KMS-11 (cell line): ENCODE data around the gene CASQ2.
A peak's percentile ranks its signal among the peaks of the same experiment; 100 is the strongest.

Source experiments
- H2AFZ ChIP-seq: fragments of 200-600 bp; sonication (generic); 2 replicates; pipeline ENCODE4 v1.6.1; 2016; ENCODE audit warnings: antibody characterized with exemption, mixed run types, low read depth
- H3K27ac ChIP-seq: fragments of 200-600 bp; sonication (generic); 2 replicates; pipeline ENCODE4 v1.6.1; 2016; ENCODE audit warnings: mild to moderate bottlenecking, mixed run types
- H3K27me3 ChIP-seq: fragments of 200-600 bp; sonication (generic); 2 replicates; pipeline ENCODE4 v1.6.1; 2017; ENCODE audit warnings: mild to moderate bottlenecking, low read depth, mixed run types, moderate library complexity; ENCODE audit not compliant: insufficient read depth
- H3K36me3 ChIP-seq: fragments of 200-600 bp; sonication (generic); 2 replicates; pipeline ENCODE4 v1.6.1; 2017; ENCODE audit warnings: mild to moderate bottlenecking, mixed run types; ENCODE audit not compliant: insufficient read depth
- H3K4me1 ChIP-seq: fragments of 200-600 bp; sonication (generic); 2 replicates; pipeline ENCODE4 v1.6.1; 2016; ENCODE audit warnings: mild to moderate bottlenecking, low read depth, mixed run types; ENCODE audit not compliant: poor library complexity, severe bottlenecking
- H3K4me2 ChIP-seq: fragments of 200-600 bp; sonication (generic); 2 replicates; pipeline ENCODE4 v1.7.0; 2016; ENCODE audit warnings: mild to moderate bottlenecking, mixed run types
- H3K4me3 ChIP-seq: fragments of 200-600 bp; sonication (generic); IDR thresholded peaks from 2 replicates; pipeline ENCODE4 v1.6.1; 2017; ENCODE audit warnings: low read depth, low read length, mixed read lengths; ENCODE audit not compliant: insufficient read depth
- H3K79me2 ChIP-seq: fragments of 200-600 bp; sonication (generic); 2 replicates; pipeline ENCODE4 v1.6.1; 2016; ENCODE audit warnings: low read depth, mixed run types; ENCODE audit not compliant: insufficient read depth
- H3K9ac ChIP-seq: fragments of 200-600 bp; sonication (generic); 2 replicates; pipeline ENCODE4 v1.6.1; 2016; ENCODE audit warnings: mild to moderate bottlenecking, mixed run types
- H4K20me1 ChIP-seq: fragments of 200-600 bp; sonication (generic); 2 replicates; pipeline ENCODE4 v1.6.1; 2016; ENCODE audit warnings: mild to moderate bottlenecking, mixed run types; ENCODE audit not compliant: insufficient read depth
- CTCF ChIP-seq: fragments of 200-600 bp; sonication (generic); conservative IDR thresholded peaks from 2 replicates; pipeline ENCODE4 v1.6.1; 2017; ENCODE audit warnings: low read depth, mild to moderate bottlenecking, antibody characterized with exemption, low read length, moderate library complexity, mixed read lengths

Gene CASQ2

GRCh38 chr1:115712911-115713609 lies 55.5 kb downstream of the CASQ2 start:
- no peak overlapping the region for H3K4me3 ChIP-seq
- no peaks in the 10 kb centered on the region for H3K27me3 ChIP-seq
- no peaks in the 10 kb centered on the region for H4K20me1 ChIP-seq
- no peak overlapping the region for H3K4me2 ChIP-seq
- H3K79me2 ChIP-seq: no peaks in the 10 kb centered on the region
- H3K27ac ChIP-seq: no peak overlapping the region
- no peaks in the 10 kb centered on the region for H3K36me3 ChIP-seq
- TF ChIP-seq CTCF: no peak
- H3K9ac ChIP-seq: no peak overlapping the region
- H2AFZ ChIP-seq: no peak overlapping the region
- no peaks in the 10 kb centered on the region for H3K4me1 ChIP-seq

DNA sequence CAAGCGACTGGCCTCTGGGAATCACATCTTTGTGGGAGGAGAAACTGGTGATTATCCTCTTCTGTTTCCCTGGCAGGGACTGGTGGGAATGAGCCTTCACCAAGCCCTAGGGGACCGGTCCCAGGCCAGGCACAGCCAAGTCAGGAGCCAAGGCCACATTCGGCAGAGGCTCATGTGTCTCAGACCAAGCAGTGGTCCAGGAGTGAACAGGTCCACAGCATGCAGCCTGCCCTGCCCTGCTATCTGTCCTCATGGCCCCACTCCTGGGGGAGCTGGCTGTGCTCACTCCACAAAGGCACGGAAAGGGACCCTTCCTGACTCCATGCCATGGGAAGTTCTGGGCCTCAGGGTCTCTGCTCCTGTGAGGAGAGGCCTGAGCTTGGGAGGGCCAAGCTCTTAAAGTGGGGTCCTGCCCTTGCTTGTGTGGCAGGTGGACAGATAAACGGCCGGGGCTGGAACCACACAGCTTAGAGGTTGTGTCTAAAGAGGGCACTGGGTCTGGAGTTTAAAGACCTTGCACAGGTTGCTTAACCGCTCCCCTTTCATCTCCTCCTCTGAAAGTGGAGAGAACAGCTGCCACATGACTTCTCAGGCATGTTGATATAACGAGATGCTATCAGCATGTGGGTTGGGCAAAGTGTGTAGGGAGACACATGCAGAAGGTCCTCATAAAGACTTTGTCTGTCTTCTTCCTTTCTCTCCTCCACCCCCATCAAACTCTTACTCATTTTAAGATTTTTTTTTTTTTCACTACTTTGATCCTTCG lies 57.5 kb downstream of the CASQ2 start:
- Histone ChIP-seq H3K4me1 (no peaks in the 10 kb centered on the region), H2AFZ (no peak overlapping the region), H3K4me3 (no peak overlapping the region), H3K27me3 (no peaks in the 10 kb centered on the region), H4K20me1 (no peaks in the 10 kb centered on the region), H3K4me2 (no peak overlapping the region), H3K36me3 (no peaks in the 10 kb centered on the region), H3K9ac (no peak overlapping the region), H3K27ac (no peak overlapping the region), H3K79me2 (no peaks in the 10 kb centered on the region)
- no peak for TF ChIP-seq CTCF

DNA sequence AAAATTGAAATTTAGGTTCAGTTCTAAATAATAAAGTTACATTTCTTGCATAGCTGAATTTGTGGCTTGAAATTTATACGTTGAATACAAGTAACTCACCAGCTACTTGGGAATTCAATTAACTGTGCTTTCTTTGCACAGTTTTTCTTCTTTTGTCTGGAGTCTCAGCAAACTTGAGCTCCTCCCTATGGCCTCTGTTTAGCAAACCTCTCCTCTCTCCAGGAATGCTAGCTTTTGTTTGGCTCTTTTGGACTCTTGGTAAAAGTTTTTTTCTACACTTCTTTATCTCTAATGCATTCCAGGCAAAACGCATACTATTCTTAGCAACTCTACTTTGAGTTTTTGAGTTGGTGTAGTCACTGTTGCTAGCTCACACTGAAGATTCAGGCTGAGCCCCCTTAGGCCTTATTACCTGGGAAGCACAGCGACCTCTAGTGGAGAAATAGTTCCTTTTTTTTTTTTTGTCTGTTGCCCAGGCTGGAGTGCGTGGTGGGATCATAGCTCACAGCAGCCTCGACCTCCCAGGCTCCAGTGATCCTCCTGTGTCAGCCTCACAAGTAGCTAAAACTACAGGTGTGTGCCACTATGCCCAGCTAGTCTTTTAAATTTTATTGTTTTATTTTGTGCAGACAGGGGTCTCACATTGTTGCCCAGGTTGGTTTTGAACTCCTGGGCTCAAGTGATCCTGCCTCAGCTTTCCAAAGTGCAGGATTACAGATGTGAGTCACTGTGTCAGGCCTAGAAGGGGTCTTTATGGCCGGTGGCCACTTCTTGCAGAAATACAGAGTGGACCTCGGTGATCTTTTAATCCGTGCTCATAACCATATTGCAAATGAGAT lies 61.7 kb downstream of the CASQ2 start:
- H2AFZ ChIP-seq: no peak overlapping the region
- no peak overlapping the region for H3K27ac ChIP-seq
- H3K4me1 ChIP-seq: no peaks in the 10 kb centered on the region
- no peak overlapping the region for H3K4me2 ChIP-seq
- no peak overlapping the region for H3K9ac ChIP-seq
- H3K4me3 ChIP-seq: no peak overlapping the region
- H4K20me1 ChIP-seq: no peaks in the 10 kb centered on the region
- no peaks in the 10 kb centered on the region for H3K27me3 ChIP-seq
- no peaks in the 10 kb centered on the region for H3K36me3 ChIP-seq
- no peaks in the 10 kb centered on the region for H3K79me2 ChIP-seq
- peak; percentile 77 for TF ChIP-seq CTCF

DNA sequence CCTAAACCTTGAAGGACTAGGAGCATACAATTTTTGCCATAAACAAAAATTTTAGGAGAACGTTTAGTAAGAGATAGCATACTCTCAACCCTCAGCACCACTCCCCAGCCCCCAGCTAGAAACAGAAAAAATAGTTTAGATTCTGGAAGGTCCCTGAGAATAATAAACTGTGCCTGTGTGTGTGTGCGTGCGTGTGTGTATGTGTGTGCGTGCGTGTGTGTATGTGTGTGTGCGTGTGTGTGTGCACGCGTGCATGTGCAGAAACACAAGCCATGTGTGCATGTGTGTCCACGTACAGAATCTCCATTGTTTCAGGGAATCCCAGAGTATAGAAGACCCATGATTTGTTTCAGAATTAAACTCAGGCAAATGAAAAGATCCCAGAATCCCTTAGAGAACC lies 62.6 kb downstream of the CASQ2 start:
- no peak for TF ChIP-seq CTCF
- H3K4me2 ChIP-seq: no peak overlapping the region
- no peak overlapping the region for H2AFZ ChIP-seq
- no peak overlapping the region for H3K27ac ChIP-seq
- no peaks in the 10 kb centered on the region for H3K79me2 ChIP-seq
- H3K4me3 ChIP-seq: no peak overlapping the region
- no peak overlapping the region for H3K9ac ChIP-seq
- no peaks in the 10 kb centered on the region for H3K4me1 ChIP-seq
- no peaks in the 10 kb centered on the region for H4K20me1 ChIP-seq
- no peaks in the 10 kb centered on the region for H3K27me3 ChIP-seq
- no peaks in the 10 kb centered on the region for H3K36me3 ChIP-seq
